ENCODE measurements around the gene PNMA1.

DNA sequence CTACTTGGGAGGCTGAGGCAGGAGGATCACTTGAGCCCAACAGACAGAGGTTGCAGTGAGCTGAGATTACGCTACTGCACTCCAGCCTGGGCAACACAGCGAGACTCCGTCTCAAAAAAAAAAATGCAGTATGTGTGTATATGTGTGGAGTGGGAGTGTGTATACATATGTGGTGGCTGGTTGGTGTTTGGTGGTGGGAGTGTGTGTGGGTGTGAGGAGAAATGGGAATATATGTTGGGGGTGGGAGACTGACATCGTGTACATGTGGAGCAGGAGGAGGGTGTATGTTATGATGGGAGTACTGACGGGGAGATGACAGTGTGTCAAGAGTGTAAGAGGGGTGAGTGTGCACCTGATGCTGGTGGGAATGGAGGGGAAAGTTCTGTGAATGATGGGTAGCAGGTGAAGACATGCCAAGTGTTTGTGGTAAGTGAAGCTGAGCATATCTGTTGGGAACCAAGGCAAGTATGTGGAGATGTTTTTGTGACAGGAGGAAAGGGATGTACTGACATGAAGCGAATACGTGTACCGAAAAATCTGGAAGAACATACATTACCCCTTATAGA is 4.2 kb downstream of the PNMA1 start:
- TF ChIP-seq, protein P1, sequence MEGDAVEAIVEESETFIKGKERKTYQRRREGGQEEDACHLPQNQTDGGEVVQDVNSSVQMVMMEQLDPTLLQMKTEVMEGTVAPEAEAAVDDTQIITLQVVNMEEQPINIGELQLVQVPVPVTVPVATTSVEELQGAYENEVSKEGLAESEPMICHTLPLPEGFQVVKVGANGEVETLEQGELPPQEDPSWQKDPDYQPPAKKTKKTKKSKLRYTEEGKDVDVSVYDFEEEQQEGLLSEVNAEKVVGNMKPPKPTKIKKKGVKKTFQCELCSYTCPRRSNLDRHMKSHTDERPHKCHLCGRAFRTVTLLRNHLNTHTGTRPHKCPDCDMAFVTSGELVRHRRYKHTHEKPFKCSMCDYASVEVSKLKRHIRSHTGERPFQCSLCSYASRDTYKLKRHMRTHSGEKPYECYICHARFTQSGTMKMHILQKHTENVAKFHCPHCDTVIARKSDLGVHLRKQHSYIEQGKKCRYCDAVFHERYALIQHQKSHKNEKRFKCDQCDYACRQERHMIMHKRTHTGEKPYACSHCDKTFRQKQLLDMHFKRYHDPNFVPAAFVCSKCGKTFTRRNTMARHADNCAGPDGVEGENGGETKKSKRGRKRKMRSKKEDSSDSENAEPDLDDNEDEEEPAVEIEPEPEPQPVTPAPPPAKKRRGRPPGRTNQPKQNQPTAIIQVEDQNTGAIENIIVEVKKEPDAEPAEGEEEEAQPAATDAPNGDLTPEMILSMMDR (IDR thresholded peaks at IDR 0.05), result no peak
- TF ChIP-seq POLR2A (IDR thresholded peaks at IDR 0.05), result no peak
